ENCODE measurements around the gene TMEM240. TPM values are rescaled to one million over a fixed set of nuclear protein-coding genes. Genes with fewer than 3 reads are reported as not detected.
"Not testable (repeated sequence)": the region's sequence is repeated elsewhere in the genome, so short reads cannot be mapped to it uniquely, and the experiment has no call there.

TMEM240 gene
- total and polyA plus RNA-seq, 9 donors = 3.5 to 9.2 (median 4.8) TPM

DNA sequence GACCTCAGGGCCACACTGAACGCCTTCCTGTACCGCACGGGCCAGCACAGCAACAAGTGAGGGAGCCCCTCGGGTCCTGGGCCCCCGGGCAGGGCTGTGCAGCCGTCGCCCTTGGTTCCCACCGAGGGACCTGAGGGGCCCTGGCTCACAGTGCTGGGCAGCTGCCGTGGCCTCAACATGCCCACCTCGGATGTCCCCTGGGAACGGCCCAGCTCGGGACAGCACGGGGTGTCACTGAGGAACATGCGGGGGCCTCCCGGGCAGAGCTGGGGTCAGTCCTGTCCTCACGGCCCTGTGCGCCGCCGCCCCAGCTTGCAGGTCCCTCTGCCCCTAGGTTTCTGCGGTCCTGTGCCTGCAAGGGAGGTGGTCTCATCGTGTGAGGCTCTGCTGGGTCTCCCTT is 13.9 kb downstream of the TMEM240 start:
- H3K9me3 ChIP-seq (replicated peaks; ENCODE audit: control insufficient read depth, low read depth, low read length); DNase-seq; H3K27ac ChIP-seq (ENCODE audit: low read length); H3K27me3 ChIP-seq (ENCODE audit: control insufficient read depth, insufficient read depth, low read length); H3K4me1 ChIP-seq (ENCODE audit: control insufficient read depth, insufficient read depth, low read length); H3K4me3 ChIP-seq (ENCODE audit: low read length): not testable (repeated sequence)
- peaks cover 46% of the 10 kb centered on the region for H3K36me3 ChIP-seq (ENCODE audit: control insufficient read depth, insufficient read depth, low read length)
- WGBS (ENCODE audit: insufficient coverage) = 90% methylated on average over 5 of the region's 21 CpGs

DNA sequence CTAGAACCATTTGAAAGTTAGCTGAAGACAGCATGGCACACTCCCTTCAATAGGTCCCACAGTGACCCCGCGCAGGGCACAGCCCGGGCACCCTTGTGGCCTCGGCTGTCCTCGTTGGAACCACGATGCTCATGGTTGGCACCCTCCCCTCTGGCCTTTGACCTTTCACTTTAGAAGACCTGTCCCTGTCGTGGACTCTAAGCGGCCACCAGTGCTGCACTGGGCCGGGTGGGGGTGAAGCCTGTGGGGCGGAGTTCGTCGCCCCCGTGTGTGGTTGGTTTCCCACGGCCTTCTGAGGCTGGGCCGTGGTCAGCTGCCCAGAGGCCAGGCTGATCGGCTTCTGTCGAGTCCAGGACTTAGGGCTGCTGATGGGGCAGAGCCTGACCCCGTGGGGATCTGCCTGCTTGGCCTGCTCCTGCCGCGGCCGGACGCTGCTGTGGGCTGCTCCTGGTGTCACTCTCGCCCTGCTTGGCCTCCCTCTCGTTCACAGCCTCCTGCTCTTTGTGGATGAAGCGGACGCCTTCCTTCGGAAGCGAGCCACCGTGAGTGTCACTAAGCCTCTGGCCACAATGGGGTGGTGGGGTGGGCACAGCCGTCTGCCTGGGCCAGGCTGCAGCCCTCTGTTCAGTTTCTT is 15.6 kb downstream of the TMEM240 start:
- 94% methylated on average over 22 of the region's 30 CpGs for WGBS (ENCODE audit: insufficient coverage)
- not testable (repeated sequence) for H3K27ac ChIP-seq (ENCODE audit: low read length); H3K4me3 ChIP-seq (ENCODE audit: low read length); DNase-seq; H3K27me3 ChIP-seq (ENCODE audit: control insufficient read depth, insufficient read depth, low read length); H3K9me3 ChIP-seq (replicated peaks; ENCODE audit: control insufficient read depth, low read depth, low read length); H3K4me1 ChIP-seq (ENCODE audit: control insufficient read depth, insufficient read depth, low read length)
- peaks cover 58% of the 10 kb centered on the region for H3K36me3 ChIP-seq (ENCODE audit: control insufficient read depth, insufficient read depth, low read length)

DNA sequence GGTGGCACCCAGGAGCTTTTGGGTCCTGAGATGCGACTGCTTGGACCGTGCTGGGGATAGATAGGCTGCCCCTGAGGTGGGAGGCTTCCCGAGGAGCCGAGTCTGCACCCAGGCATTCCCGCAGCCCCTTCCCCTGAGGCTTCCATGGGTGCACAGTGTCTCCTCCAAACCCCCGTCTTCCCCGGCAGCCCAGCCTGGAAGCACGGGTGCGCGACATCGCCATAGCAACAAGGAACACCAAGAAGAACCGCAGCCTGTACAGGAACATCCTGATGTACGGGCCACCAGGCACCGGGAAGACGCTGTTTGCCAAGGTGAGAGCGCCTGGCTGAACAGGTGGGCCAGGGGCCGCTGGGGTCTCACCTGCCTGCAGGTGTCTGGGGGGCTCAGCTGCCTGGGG is 16.8 kb downstream of the TMEM240 start:
- not testable (repeated sequence) for H3K9me3 ChIP-seq (replicated peaks; ENCODE audit: control insufficient read depth, low read depth, low read length); H3K27me3 ChIP-seq (ENCODE audit: control insufficient read depth, insufficient read depth, low read length); DNase-seq; H3K4me3 ChIP-seq (ENCODE audit: low read length); H3K4me1 ChIP-seq (ENCODE audit: control insufficient read depth, insufficient read depth, low read length); H3K27ac ChIP-seq (ENCODE audit: low read length)
- peaks cover 47% of the 10 kb centered on the region for H3K36me3 ChIP-seq (ENCODE audit: control insufficient read depth, insufficient read depth, low read length)
- 86% methylated on average over 13 of the region's 17 CpGs for WGBS (ENCODE audit: insufficient coverage)

DNA sequence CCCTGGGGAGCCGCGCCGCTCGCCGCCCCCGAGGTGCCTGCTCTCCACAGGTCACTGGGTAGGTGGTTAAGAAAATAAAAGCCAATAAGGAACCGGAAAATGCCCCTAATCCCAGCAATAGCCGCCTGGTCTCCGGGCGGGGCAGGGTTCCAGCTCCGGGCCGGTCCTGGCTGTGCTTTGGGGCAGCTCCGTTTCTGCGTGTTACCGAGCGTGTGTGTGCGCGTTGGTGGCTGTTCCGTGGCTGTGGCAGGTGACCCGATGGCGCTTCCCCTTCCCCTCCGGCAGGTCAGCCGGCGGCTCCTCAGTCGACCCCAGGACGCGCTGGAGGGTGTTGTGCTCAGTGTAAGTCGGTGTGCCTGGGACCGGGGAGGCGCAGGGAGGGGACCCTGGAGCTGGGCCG is 17.2 kb downstream of the TMEM240 start:
- not testable (repeated sequence) for H3K4me3 ChIP-seq (ENCODE audit: low read length); H3K27me3 ChIP-seq (ENCODE audit: control insufficient read depth, insufficient read depth, low read length); H3K4me1 ChIP-seq (ENCODE audit: control insufficient read depth, insufficient read depth, low read length); DNase-seq; H3K27ac ChIP-seq (ENCODE audit: low read length); H3K9me3 ChIP-seq (replicated peaks; ENCODE audit: control insufficient read depth, low read depth, low read length)
- peaks cover 44% of the 10 kb centered on the region for H3K36me3 ChIP-seq (ENCODE audit: control insufficient read depth, insufficient read depth, low read length)
- WGBS (ENCODE audit: insufficient coverage) = 98% methylated on average over 15 of the region's 31 CpGs

DNA sequence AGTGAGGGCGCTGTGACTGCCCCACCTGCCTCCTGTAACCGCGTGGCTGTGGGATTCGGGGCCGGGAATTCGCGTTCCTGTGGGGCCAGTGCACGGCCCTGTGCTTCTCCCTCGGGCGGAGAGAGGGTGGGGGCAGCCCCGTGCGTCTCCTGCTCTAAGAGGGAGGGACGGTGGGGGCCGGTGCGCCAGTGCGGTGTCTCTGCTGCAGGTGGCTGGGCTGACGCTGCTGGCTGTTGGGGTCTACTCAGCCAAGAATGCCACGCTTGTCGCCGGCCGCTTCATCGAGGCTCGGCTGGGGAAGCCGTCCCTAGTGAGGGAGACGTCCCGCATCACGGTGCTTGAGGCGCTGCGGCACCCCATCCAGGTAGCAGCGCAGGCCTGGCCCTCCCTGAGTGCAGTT is 17.9 kb downstream of the TMEM240 start:
- DNase-seq; H3K4me1 ChIP-seq (ENCODE audit: control insufficient read depth, insufficient read depth, low read length); H3K27ac ChIP-seq (ENCODE audit: low read length); H3K4me3 ChIP-seq (ENCODE audit: low read length); H3K9me3 ChIP-seq (replicated peaks; ENCODE audit: control insufficient read depth, low read depth, low read length); H3K27me3 ChIP-seq (ENCODE audit: control insufficient read depth, insufficient read depth, low read length): not testable (repeated sequence)
- peaks cover 45% of the 10 kb centered on the region for H3K36me3 ChIP-seq (ENCODE audit: control insufficient read depth, insufficient read depth, low read length)
- WGBS (ENCODE audit: insufficient coverage) = 87% methylated on average over 12 of the region's 30 CpGs

DNA sequence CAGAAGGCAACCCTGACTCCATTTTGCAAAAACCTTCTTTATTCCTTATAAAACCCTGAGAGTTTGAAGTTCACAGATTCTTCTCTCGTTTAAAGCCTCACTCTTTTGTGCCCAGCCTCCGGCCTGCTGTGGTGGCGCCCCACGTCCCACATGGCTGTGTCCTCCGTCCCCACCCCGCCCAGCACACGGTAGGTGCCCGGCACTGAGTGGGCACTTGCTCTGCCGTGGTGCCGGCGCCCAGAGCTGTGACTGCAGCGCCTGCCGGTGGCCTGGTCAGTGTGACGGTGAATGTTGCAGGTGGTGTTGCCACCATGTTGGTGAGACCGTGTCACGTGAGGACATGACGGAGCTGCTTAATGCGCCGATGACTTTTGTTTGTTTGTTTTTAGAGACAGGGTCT is 19.1 kb downstream of the TMEM240 start:
- Histone ChIP-seq H3K27me3 (ENCODE audit: control insufficient read depth, insufficient read depth, low read length) (no peaks in the 10 kb centered on the region), H3K4me1 (ENCODE audit: control insufficient read depth, insufficient read depth, low read length) (no peaks in the 10 kb centered on the region), H3K4me3 (ENCODE audit: low read length) (no peak overlapping the region), H3K9me3 (replicated peaks; ENCODE audit: control insufficient read depth, low read depth, low read length) (no peaks in the 10 kb centered on the region), H3K27ac (ENCODE audit: low read length) (no peak overlapping the region), H3K36me3 (ENCODE audit: control insufficient read depth, insufficient read depth, low read length) (peaks cover 44% of the 10 kb centered on the region)
- no peak for DNase-seq
- 93% methylated on average over 17 of the region's 19 CpGs for WGBS (ENCODE audit: insufficient coverage)

DNA sequence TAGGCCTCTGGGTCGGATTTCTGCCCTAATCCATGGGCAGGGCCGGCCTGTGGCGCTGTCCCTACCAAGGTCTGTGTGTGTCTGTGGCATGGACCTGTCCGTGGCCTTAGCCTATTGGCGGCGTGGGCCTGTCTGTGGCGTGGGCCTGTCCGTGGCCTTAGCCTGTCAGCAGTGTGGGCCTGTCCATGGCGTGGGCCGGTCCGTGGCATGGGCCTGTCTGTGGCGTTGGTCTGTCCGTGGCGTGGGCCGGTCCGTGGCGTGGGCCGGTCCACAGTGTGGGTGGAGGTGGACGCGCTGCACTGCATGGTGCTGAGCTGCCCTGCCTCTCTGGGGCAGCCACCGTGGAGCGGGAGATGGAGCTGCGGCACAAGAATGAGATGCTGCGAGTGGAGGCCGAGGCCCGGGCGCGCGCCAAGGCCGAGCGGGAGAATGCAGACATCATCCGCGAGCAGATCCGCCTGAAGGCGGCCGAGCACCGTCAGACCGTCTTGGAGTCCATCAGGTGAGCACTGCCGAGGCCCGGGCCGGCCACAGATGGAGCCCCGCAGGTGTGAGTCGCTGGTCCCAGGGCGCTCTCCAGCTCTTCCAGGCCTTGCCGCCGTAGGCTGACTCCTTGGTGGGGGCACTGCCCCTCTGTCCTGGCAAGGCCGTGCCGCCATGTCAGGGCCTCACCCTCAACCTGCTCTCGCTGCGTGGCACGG is 20.5 kb downstream of the TMEM240 start:
- H3K36me3 ChIP-seq (ENCODE audit: control insufficient read depth, insufficient read depth, low read length) = peaks cover 41% of the 10 kb centered on the region
- not testable (repeated sequence) for DNase-seq; H3K27ac ChIP-seq (ENCODE audit: low read length); H3K4me3 ChIP-seq (ENCODE audit: low read length); H3K4me1 ChIP-seq (ENCODE audit: control insufficient read depth, insufficient read depth, low read length); H3K9me3 ChIP-seq (replicated peaks; ENCODE audit: control insufficient read depth, low read depth, low read length); H3K27me3 ChIP-seq (ENCODE audit: control insufficient read depth, insufficient read depth, low read length)
- 95% methylated on average over 24 of the region's 51 CpGs for whole genome bisulfite sequencing (ENCODE audit: insufficient coverage)

DNA sequence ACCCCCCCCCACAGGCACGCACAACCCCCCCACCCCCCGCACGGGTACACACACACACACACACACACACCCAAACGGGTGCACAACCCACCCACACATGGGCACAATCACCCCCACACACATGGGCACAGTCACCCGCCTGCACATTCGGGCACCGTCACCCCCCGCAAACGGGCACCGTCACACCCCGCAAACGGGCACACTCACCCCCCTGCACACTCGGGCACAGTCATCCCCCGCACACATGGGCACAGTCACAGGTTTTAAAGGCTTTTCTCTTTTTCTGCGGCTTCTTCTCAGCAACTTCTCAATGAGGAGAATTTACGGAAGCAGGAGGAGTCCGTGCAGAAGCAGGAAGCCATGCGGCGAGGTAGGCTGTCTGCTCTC is 21.8 kb downstream of the TMEM240 start:
- H3K9me3 ChIP-seq (replicated peaks; ENCODE audit: control insufficient read depth, low read depth, low read length); H3K27me3 ChIP-seq (ENCODE audit: control insufficient read depth, insufficient read depth, low read length); H3K4me1 ChIP-seq (ENCODE audit: control insufficient read depth, insufficient read depth, low read length); H3K27ac ChIP-seq (ENCODE audit: low read length); H3K4me3 ChIP-seq (ENCODE audit: low read length); DNase-seq: not testable (repeated sequence)
- peaks cover 39% of the 10 kb centered on the region for H3K36me3 ChIP-seq (ENCODE audit: control insufficient read depth, insufficient read depth, low read length)
- WGBS (ENCODE audit: insufficient coverage) = 93% methylated on average over 9 of the region's 19 CpGs

DNA sequence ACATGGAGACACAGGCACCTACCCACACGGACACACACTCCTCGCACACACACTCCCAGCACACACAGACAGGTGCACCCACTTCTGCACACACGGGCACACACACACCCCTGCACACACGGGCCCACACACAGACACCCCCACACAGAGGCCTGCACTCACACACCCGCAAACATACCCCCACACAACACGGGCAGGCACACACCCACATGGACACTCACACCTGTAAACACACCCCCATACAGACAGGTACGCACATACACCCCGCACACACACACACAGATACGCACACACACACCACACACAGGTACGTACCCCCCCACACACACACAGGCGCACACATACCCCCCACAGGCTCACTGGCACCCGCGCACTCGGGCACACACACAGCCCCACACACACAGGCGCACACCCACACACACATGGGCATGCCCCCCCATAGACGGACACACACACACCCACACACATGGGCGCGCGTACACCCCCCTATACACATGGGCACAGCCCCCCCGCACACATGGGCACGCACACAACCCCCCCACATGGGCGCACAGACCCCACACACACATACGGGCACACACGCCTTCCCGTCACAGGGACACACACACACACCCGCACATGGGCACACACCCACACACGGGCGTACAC is 22.3 kb downstream of the TMEM240 start:
- Histone ChIP-seq H3K4me3 (ENCODE audit: low read length) (no peak overlapping the region), H3K9me3 (replicated peaks; ENCODE audit: control insufficient read depth, low read depth, low read length) (no peaks in the 10 kb centered on the region), H3K27me3 (ENCODE audit: control insufficient read depth, insufficient read depth, low read length) (no peaks in the 10 kb centered on the region), H3K36me3 (ENCODE audit: control insufficient read depth, insufficient read depth, low read length) (peaks cover 37% of the 10 kb centered on the region), H3K27ac (ENCODE audit: low read length) (no peak overlapping the region), H3K4me1 (ENCODE audit: control insufficient read depth, insufficient read depth, low read length) (no peaks in the 10 kb centered on the region)
- no peak for DNase-seq
- WGBS (ENCODE audit: insufficient coverage) = 92% methylated on average over 8 of the region's 28 CpGs

DNA sequence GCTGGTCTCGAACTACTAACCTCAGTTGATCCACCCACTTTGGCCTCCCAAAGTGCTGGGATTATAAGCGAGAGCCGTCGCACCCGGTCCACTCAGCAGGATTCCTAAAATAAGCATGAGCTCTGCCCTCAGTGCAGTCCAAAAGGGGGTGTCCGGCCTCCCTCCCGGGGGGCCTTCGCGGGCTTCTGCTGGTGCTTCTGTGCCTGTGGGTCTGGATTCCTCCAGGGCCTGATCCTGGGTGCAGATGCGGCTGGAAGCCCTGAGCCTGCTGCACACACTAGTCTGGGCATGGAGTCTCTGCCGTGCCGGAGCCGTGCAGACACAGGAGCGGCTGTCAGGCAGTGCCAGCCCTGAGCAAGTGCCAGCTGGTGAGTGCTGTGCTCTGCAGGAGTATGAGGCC is 23.5 kb downstream of the TMEM240 start:
- H3K36me3 ChIP-seq (ENCODE audit: control insufficient read depth, insufficient read depth, low read length) = peaks cover 37% of the 10 kb centered on the region
- WGBS (ENCODE audit: insufficient coverage) = over 99% methylated on average over 9 of the region's 14 CpGs
- not testable (repeated sequence) for H3K27me3 ChIP-seq (ENCODE audit: control insufficient read depth, insufficient read depth, low read length); DNase-seq; H3K4me3 ChIP-seq (ENCODE audit: low read length); H3K9me3 ChIP-seq (replicated peaks; ENCODE audit: control insufficient read depth, low read depth, low read length); H3K27ac ChIP-seq (ENCODE audit: low read length); H3K4me1 ChIP-seq (ENCODE audit: control insufficient read depth, insufficient read depth, low read length)
